ENCODE measurements around the gene TMCC1.

The TMCC1 gene

GRCh38 chr3:129694228-129694627, 199.3 kb downstream of the TMCC1 start:
- no peak for TF ChIP-seq CTCF (conservative IDR thresholded peaks at IDR 0.05; ENCODE audit: low read depth, low read length)

GRCh38 chr3:129692743-129693142, 200.8 kb downstream of the TMCC1 start:
- no peak for TF ChIP-seq CTCF (conservative IDR thresholded peaks at IDR 0.05; ENCODE audit: low read depth, low read length)

More at GRCh38 chr3:129694228-129694627, 199.3 kb downstream of the TMCC1 start:
- H3K4me3 ChIP-seq (ENCODE audit: low read depth, low read length): no peak overlapping the region
- no peak for DNase-seq (ENCODE audit: low read depth)

GRCh38 chr3:129690963-129691362, 202.5 kb downstream of the TMCC1 start:
- DNase-seq (ENCODE audit: low read depth): no peak
- H3K4me3 ChIP-seq (ENCODE audit: low read depth, low read length): no peak overlapping the region
- no peak for TF ChIP-seq CTCF (conservative IDR thresholded peaks at IDR 0.05; ENCODE audit: low read depth, low read length)

More at GRCh38 chr3:129692743-129693142, 200.8 kb downstream of the TMCC1 start:
- DNase-seq (ENCODE audit: low read depth): no peak
- H3K4me3 ChIP-seq (ENCODE audit: low read depth, low read length): no peak overlapping the region

GRCh38 chr3:129690406-129690805, 203.1 kb downstream of the TMCC1 start:
- H3K4me3 ChIP-seq (ENCODE audit: low read depth, low read length): no peak overlapping the region
- no peak for TF ChIP-seq CTCF (conservative IDR thresholded peaks at IDR 0.05; ENCODE audit: low read depth, low read length)
- DNase-seq (ENCODE audit: low read depth): peak; percentile 85

GRCh38 chr3:129689036-129689435, 204.5 kb downstream of the TMCC1 start:
- DNase-seq (ENCODE audit: low read depth): no peak
- no peak for TF ChIP-seq CTCF (conservative IDR thresholded peaks at IDR 0.05; ENCODE audit: low read depth, low read length)
- no peak overlapping the region for H3K4me3 ChIP-seq (ENCODE audit: low read depth, low read length)

- peak overlapping the region; percentile 54 for H3K4me3 ChIP-seq (ENCODE audit: low read depth, low read length)
- TF ChIP-seq CTCF (conservative IDR thresholded peaks at IDR 0.05; ENCODE audit: low read depth, low read length): peak; percentile 12
- DNase-seq (ENCODE audit: low read depth): peak; percentile 87
Observed at GRCh38 chr3:129688271-129688895, 205.1 kb downstream of the TMCC1 start.

- TF ChIP-seq CTCF (conservative IDR thresholded peaks at IDR 0.05; ENCODE audit: low read depth, low read length): no peak
- DNase-seq (ENCODE audit: low read depth): peak; percentile 8
- no peak overlapping the region for H3K4me3 ChIP-seq (ENCODE audit: low read depth, low read length)
Observed at GRCh38 chr3:129687586-129688125, 205.9 kb downstream of the TMCC1 start.

All from choroid plexus epithelial cell (primary cell).